ENCODE data around the gene GDAP2.

GRCh38 chr1:117904485-117904884, 24.9 kb downstream of the GDAP2 start:
- no peak for TF ChIP-seq POLR2A (IDR thresholded peaks at IDR 0.05)
- TF ChIP-seq, protein P1, sequence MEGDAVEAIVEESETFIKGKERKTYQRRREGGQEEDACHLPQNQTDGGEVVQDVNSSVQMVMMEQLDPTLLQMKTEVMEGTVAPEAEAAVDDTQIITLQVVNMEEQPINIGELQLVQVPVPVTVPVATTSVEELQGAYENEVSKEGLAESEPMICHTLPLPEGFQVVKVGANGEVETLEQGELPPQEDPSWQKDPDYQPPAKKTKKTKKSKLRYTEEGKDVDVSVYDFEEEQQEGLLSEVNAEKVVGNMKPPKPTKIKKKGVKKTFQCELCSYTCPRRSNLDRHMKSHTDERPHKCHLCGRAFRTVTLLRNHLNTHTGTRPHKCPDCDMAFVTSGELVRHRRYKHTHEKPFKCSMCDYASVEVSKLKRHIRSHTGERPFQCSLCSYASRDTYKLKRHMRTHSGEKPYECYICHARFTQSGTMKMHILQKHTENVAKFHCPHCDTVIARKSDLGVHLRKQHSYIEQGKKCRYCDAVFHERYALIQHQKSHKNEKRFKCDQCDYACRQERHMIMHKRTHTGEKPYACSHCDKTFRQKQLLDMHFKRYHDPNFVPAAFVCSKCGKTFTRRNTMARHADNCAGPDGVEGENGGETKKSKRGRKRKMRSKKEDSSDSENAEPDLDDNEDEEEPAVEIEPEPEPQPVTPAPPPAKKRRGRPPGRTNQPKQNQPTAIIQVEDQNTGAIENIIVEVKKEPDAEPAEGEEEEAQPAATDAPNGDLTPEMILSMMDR (IDR thresholded peaks at IDR 0.05 in 8 of 11, conservative IDR thresholded peaks at IDR 0.05 in 3 of 11) = no peak
